BE2C (cell line): Measurements from ENCODE around the gene CSNK1G2.

ENCODE experiments used
- DNase-seq: peaks from one replicate; pipeline ENCODE4 v3.0.0-alpha.2; 2020
- H3K27me3 ChIP-seq: fragments of 250-450 bp; sonication (Bioruptor Pico); 2 replicates; pipeline ENCODE4 v1.5.1; 2020; ENCODE audit warnings: mild to moderate bottlenecking
- H3K36me3 ChIP-seq: fragments of 250-450 bp; sonication (Bioruptor Pico); 2 replicates; pipeline ENCODE4 v1.5.1; 2020; ENCODE audit warnings: mild to moderate bottlenecking
- H3K4me1 ChIP-seq: fragments of 250-450 bp; sonication (Bioruptor Pico); 2 replicates; pipeline ENCODE4 v1.5.1; 2020
- H3K4me3 ChIP-seq: 2 replicates; pipeline ENCODE4 v1.5.1; 2011; ENCODE audit warnings: low read depth, low read length
- H3K9me3 ChIP-seq: fragments of 250-450 bp; sonication (Bioruptor Pico); 2 replicates; pipeline ENCODE4 v1.5.1; 2020
- CTCF ChIP-seq: IDR thresholded peaks from 2 replicates; pipeline ENCODE4 v1.5.1; 2012; ENCODE audit warnings: mild to moderate bottlenecking, low read depth, low read length

Gene CSNK1G2

GRCh38 chr19:1921825-1922224 lies 19.1 kb upstream of the CSNK1G2 start:
- TF ChIP-seq CTCF, result no peak
- Histone ChIP-seq H3K36me3 (peaks cover 50% of the 10 kb centered on the region), H3K27me3 (no peaks in the 10 kb centered on the region), H3K9me3 (no peaks in the 10 kb centered on the region), H3K4me1 (no peaks in the 10 kb centered on the region), H3K4me3 (no peak overlapping the region)
- DNase-seq, result no peak

- Histone ChIP-seq H3K9me3 (no peaks in the 10 kb centered on the region), H3K36me3 (peaks cover 48% of the 10 kb centered on the region), H3K27me3 (no peaks in the 10 kb centered on the region), H3K4me1 (no peaks in the 10 kb centered on the region), H3K4me3 (no peak overlapping the region)
- no peak for TF ChIP-seq CTCF
- DNase-seq, result no peak
Observed at GRCh38 chr19:1922803-1923202, 18.2 kb upstream of the CSNK1G2 start.

- Histone ChIP-seq H3K36me3 (peaks cover 43% of the 10 kb centered on the region), H3K9me3 (no peaks in the 10 kb centered on the region), H3K4me1 (no peaks in the 10 kb centered on the region), H3K27me3 (no peaks in the 10 kb centered on the region), H3K4me3 (no peak overlapping the region)
- no peak for TF ChIP-seq CTCF
- no peak for DNase-seq
Observed at GRCh38 chr19:1923319-1923718, 17.7 kb upstream of the CSNK1G2 start.

GRCh38 chr19:1924320-1924961 lies 16.5 kb upstream of the CSNK1G2 start:
- Histone ChIP-seq H3K27me3 (no peaks in the 10 kb centered on the region), H3K4me3 (no peak overlapping the region), H3K9me3 (no peaks in the 10 kb centered on the region), H3K36me3 (peaks cover 36% of the 10 kb centered on the region), H3K4me1 (no peaks in the 10 kb centered on the region)
- TF ChIP-seq CTCF, result no peak
- DNase-seq, result no peak

GRCh38 chr19:1925544-1925943 lies 15.4 kb upstream of the CSNK1G2 start:
- Histone ChIP-seq H3K9me3 (no peaks in the 10 kb centered on the region), H3K36me3 (peaks cover 29% of the 10 kb centered on the region), H3K4me3 (no peak overlapping the region), H3K4me1 (no peaks in the 10 kb centered on the region; the same call in 1 of the 2 replicates), H3K27me3 (no peaks in the 10 kb centered on the region)
- no peak for TF ChIP-seq CTCF
- DNase-seq, result no peak

GRCh38 chr19:1929021-1929742 lies 11.8 kb upstream of the CSNK1G2 start:
- peak; percentile 88 for DNase-seq
- TF ChIP-seq CTCF, result peak; percentile 73
- Histone ChIP-seq H3K27me3 (no peaks in the 10 kb centered on the region), H3K4me3 (peak overlapping the region; percentile 43), H3K4me1 (no peaks in the 10 kb centered on the region; the same call in 1 of the 2 replicates), H3K9me3 (0 out of 2 replicates have a peak, but pooled peaks cover 3% of the 10 kb centered on the region), H3K36me3 (peaks cover 8% of the 10 kb centered on the region)
